GM13977 (cell line): ENCODE data around the gene RESF1.

ENCODE experiments used
- DNase-seq: peaks from one replicate; pipeline ENCODE4 v3.0.0; 2012; ENCODE audit warnings: low spot score
- CTCF ChIP-seq: IDR thresholded peaks from 2 replicates; pipeline ENCODE4 v1.5.1; 2012; ENCODE audit warnings: mild to moderate bottlenecking, control low read depth; ENCODE audit not compliant: insufficient read depth; ENCODE audit errors: extremely low read depth, missing control alignments
- in situ Hi-C: fragments of 300-500 bp; cut with MboI; formaldehyde crosslinking; loops from one replicate; pipeline ENCODE4 v1.12.0; 2022; ENCODE audit warnings: low sequenced_read_pairs, low pct_unique_long_range_greater_than_20kb, mixed read lengths, inconsistent platforms; ENCODE audit not compliant: unreplicated experiment

Gene RESF1

GRCh38 chr12:32003654-32004053, 44.4 kb downstream of the RESF1 start:
- in situ Hi-C loops = no loop called here
- DNase-seq = no peak
- no peak for TF ChIP-seq CTCF

- in situ Hi-C loops = no loop called here
- DNase-seq = no peak
- no peak for TF ChIP-seq CTCF
Observed at GRCh38 chr12:32005496-32006125, 46.4 kb downstream of the RESF1 start.
